ENCODE measurements around the gene KCNIP4. TPM values are rescaled to one million over a fixed set of nuclear protein-coding genes. Genes with fewer than 3 reads are reported as not detected.

KCNIP4 gene
- total RNA-seq, 1 donor from 2014 or later, result 30.4 TPM

DNA sequence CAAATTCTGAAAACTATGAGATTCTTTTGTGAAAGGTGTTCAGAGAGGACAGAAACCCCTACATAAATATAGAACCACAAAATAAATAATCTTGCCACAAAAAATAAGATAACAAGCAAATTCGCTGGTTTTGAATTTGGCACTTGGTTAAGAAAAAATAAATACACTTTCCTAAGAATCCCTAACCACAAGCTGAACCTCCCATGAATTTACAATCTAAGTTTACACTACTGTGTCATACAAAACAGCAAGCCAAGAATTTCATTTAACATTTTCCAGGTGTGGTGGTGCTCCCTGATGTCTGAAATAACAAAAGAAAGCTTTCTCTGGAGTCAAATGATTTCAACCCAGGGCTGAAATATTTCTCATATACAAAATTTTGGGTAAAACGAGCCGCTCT, 121.0 kb downstream of the KCNIP4 start:
- Mint-ChIP-seq H3K4me3 (ENCODE audit: unreplicated experiment) (no peak overlapping the region), H3K27ac (ENCODE audit: unreplicated experiment) (no peak overlapping the region), H3K27me3 (ENCODE audit: unreplicated experiment) (no peaks in the 10 kb centered on the region), H3K4me1 (ENCODE audit: low read depth, unreplicated experiment) (no peaks in the 10 kb centered on the region), H3K9me3 (ENCODE audit: unreplicated experiment) (peaks cover 6% of the 10 kb centered on the region), H3K36me3 (ENCODE audit: unreplicated experiment) (peaks cover 19% of the 10 kb centered on the region)
- DNase-seq, result no peak
- TF ChIP-seq, protein P1, sequence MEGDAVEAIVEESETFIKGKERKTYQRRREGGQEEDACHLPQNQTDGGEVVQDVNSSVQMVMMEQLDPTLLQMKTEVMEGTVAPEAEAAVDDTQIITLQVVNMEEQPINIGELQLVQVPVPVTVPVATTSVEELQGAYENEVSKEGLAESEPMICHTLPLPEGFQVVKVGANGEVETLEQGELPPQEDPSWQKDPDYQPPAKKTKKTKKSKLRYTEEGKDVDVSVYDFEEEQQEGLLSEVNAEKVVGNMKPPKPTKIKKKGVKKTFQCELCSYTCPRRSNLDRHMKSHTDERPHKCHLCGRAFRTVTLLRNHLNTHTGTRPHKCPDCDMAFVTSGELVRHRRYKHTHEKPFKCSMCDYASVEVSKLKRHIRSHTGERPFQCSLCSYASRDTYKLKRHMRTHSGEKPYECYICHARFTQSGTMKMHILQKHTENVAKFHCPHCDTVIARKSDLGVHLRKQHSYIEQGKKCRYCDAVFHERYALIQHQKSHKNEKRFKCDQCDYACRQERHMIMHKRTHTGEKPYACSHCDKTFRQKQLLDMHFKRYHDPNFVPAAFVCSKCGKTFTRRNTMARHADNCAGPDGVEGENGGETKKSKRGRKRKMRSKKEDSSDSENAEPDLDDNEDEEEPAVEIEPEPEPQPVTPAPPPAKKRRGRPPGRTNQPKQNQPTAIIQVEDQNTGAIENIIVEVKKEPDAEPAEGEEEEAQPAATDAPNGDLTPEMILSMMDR (IDR thresholded peaks at IDR 0.05; ENCODE audit: partially characterized antibody, unreplicated experiment), result no peak

DNA sequence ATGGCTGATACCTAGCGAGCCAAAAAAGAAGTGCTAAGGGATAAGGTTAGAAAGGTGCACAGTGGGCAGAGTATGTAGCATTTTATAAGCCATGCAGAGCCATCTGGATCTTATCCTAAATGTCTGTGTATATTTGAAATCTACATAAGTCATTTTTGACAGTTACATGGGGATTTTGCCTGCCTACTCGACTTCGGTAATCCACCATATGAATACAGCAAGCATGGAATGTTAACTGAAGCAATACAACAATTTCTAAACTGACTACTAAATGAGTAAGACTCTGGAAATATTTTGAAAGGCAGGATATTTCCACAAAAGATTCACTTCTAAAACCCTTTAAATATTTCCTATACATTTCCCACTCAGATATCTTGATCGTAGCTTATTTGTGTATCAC, 122.5 kb downstream of the KCNIP4 start:
- H3K27ac Mint-ChIP-seq (ENCODE audit: unreplicated experiment), result no peak overlapping the region
- no peaks in the 10 kb centered on the region for H3K4me1 Mint-ChIP-seq (ENCODE audit: low read depth, unreplicated experiment)
- no peak overlapping the region for H3K4me3 Mint-ChIP-seq (ENCODE audit: unreplicated experiment)
- DNase-seq, result no peak
- H3K9me3 Mint-ChIP-seq (ENCODE audit: unreplicated experiment), result peaks cover 2% of the 10 kb centered on the region
- H3K36me3 Mint-ChIP-seq (ENCODE audit: unreplicated experiment), result peaks cover 6% of the 10 kb centered on the region
- H3K27me3 Mint-ChIP-seq (ENCODE audit: unreplicated experiment), result no peaks in the 10 kb centered on the region
- TF ChIP-seq, protein P1 (IDR thresholded peaks at IDR 0.05; ENCODE audit: partially characterized antibody, unreplicated experiment), result no peak

DNA sequence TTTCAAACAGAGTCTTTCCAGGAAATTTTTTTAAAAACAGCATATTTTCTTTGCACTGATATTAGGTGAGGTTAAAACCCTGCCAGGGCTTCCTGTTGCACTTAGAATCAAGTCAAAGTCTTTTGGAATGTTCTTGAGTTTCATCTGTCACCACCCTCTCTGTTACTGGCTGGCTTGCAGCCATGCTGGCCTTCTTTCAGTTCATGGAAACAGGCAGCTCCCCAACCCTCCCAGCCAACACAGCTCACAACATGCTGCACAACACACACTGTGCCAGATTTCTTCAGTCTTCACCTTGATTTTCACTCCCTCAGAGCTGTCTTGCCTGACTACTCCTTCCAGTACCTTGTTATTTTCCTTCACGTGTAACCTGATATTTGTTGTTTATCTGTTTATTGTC, 129.5 kb downstream of the KCNIP4 start:
- H3K27ac Mint-ChIP-seq (ENCODE audit: unreplicated experiment), result no peak overlapping the region
- TF ChIP-seq, protein P1 (IDR thresholded peaks at IDR 0.05; ENCODE audit: partially characterized antibody, unreplicated experiment), result no peak
- H3K4me1 Mint-ChIP-seq (ENCODE audit: low read depth, unreplicated experiment), result peaks cover 2% of the 10 kb centered on the region
- peaks cover 32% of the 10 kb centered on the region for H3K36me3 Mint-ChIP-seq (ENCODE audit: unreplicated experiment)
- H3K27me3 Mint-ChIP-seq (ENCODE audit: unreplicated experiment), result no peaks in the 10 kb centered on the region
- peaks cover 7% of the 10 kb centered on the region for H3K9me3 Mint-ChIP-seq (ENCODE audit: unreplicated experiment)
- H3K4me3 Mint-ChIP-seq (ENCODE audit: unreplicated experiment), result no peak overlapping the region
- DNase-seq, result no peak

DNA sequence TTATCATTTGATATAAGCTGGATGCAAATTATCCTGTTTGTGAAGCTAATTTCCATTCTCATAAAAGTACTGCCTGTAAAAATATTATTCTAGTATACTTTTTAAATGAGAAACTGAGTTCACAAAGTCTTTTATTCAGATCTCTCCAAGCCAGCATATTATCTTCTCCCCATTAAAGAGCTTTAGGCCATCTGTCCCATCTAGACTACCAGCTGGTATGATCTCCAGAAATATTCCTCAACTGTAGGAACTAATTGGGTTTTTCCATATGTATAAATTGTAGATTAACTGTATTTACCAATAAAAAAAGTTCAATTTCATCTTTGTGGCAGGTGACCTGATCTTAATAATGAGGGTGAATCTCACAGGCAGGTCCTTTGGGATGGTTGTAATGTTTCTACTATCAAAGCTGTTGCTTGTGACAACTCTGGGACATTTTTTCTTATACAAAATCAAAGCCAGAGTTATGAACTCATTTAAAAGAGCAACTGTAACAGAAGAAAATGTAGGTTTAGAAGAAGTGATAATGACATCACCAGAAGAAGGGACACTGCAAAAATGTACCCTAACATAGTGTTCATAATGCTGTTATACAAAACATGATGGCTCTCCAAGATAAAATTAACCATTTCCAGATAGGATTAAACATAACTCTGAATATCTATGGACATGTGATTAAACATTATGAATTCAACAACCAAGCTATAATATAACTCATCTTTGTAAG, 132.8 kb downstream of the KCNIP4 start:
- H3K9me3 Mint-ChIP-seq (ENCODE audit: unreplicated experiment), result peaks cover 7% of the 10 kb centered on the region
- peaks cover 32% of the 10 kb centered on the region for H3K36me3 Mint-ChIP-seq (ENCODE audit: unreplicated experiment)

DNA sequence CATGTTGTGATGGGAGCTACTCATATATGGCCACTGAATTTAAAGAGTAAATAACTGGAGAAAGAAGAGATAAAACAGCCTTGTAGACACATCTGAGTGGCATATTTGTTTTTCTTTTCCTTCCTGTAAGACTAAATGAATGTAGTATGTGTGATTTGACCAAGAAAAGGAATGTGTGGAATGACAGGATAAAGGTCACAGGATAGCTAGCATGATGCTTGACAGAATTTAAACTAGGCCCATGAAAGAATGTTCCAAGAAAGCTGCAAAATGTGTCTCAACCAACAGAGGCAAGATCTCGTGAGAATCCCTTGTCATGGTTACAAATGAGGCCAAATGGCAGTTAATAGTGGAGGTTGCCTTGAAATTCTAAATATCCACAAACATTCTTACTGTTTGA, 137.0 kb downstream of the KCNIP4 start:
- DNase-seq, result no peak
- peaks cover 14% of the 10 kb centered on the region for H3K36me3 Mint-ChIP-seq (ENCODE audit: unreplicated experiment)
- H3K27ac Mint-ChIP-seq (ENCODE audit: unreplicated experiment), result no peak overlapping the region
- peaks cover 3% of the 10 kb centered on the region for H3K4me1 Mint-ChIP-seq (ENCODE audit: low read depth, unreplicated experiment)
- H3K4me3 Mint-ChIP-seq (ENCODE audit: unreplicated experiment), result no peak overlapping the region
- TF ChIP-seq, protein P1 (IDR thresholded peaks at IDR 0.05; ENCODE audit: partially characterized antibody, unreplicated experiment), result no peak
- no peaks in the 10 kb centered on the region for H3K9me3 Mint-ChIP-seq (ENCODE audit: unreplicated experiment)
- H3K27me3 Mint-ChIP-seq (ENCODE audit: unreplicated experiment), result no peaks in the 10 kb centered on the region

More for the DNA sequence above, 132.8 kb downstream of the KCNIP4 start:
- no peaks in the 10 kb centered on the region for H3K27me3 Mint-ChIP-seq (ENCODE audit: unreplicated experiment)
- DNase-seq, result no peak
- H3K27ac Mint-ChIP-seq (ENCODE audit: unreplicated experiment), result no peak overlapping the region
- H3K4me1 Mint-ChIP-seq (ENCODE audit: low read depth, unreplicated experiment), result peaks cover 2% of the 10 kb centered on the region
- H3K4me3 Mint-ChIP-seq (ENCODE audit: unreplicated experiment), result no peak overlapping the region
- TF ChIP-seq, protein P1 (IDR thresholded peaks at IDR 0.05; ENCODE audit: partially characterized antibody, unreplicated experiment), result no peak

Data from glutamatergic neuron (in vitro differentiated cells).